Panc1 (cell line): ENCODE data around the gene SPEG. TPM values are rescaled to one million over a fixed set of nuclear protein-coding genes. Genes with fewer than 3 reads are reported as not detected.
A peak's percentile ranks its signal among the peaks of the same experiment; 100 is the strongest.

Experiments used
- ATAC-seq: fragments of 200-7000 bp; cut with Tn5 transposase; 2 replicates; pipeline ENCODE4 v1.9.1; 2020; ENCODE audit warnings: mild to moderate bottlenecking, moderate library complexity
- BruUV-seq: library from RNA; stranded (reverse); fragments of 400-500 nt; replicated peaks from 2 replicates; lab custom pipeline; 2021; lab: Mats Ljungman, UMichigan
- CTCF ChIA-PET: fragments of 300-600 bp; sonication (Branson Sonifier 250); formaldehyde crosslinking; loops from one replicate; lab custom pipeline; 2022; ENCODE audit warnings: antibody characterized with exemption; lab: Charles Lee
- POLR2A ChIA-PET: fragments of 300-600 bp; sonication (Branson Sonifier 250); formaldehyde crosslinking; loops from one replicate; lab custom pipeline; 2022; ENCODE audit warnings: antibody characterized with exemption; lab: Charles Lee
- DNase-seq: peaks from one replicate; pipeline ENCODE4 v3.0.0-alpha.2; 2010; ENCODE audit warnings: low read depth, low spot score
- H3K27ac ChIP-seq: 2 replicates; pipeline ENCODE4 v1.5.1; 2011; ENCODE audit warnings: mild to moderate bottlenecking, low read length, inconsistent platforms
- H3K27me3 ChIP-seq: fragments of 200-500 bp; sonication (Bioruptor generic); 2 replicates; pipeline ENCODE4 v1.6.0; 2014; ENCODE audit warnings: low read length, inconsistent platforms; ENCODE audit not compliant: control insufficient read depth, insufficient read depth
- H3K36me3 ChIP-seq: fragments of 200-500 bp; sonication (Bioruptor generic); 2 replicates; pipeline ENCODE4 v1.5.1; 2014; ENCODE audit warnings: inconsistent platforms, mild to moderate bottlenecking, low read length, moderate library complexity; ENCODE audit not compliant: control insufficient read depth, insufficient read depth
- H3K4me1 ChIP-seq: 2 replicates; pipeline ENCODE4 v1.5.1; 2011; ENCODE audit warnings: inconsistent platforms, mild to moderate bottlenecking, low read length, moderate library complexity; ENCODE audit not compliant: control insufficient read depth, insufficient read depth
- H3K4me3 ChIP-seq, 2 experiments: 2 replicates each; pipeline ENCODE4 v1.5.1; 2011 to 2012; ENCODE audit warnings: low read depth in 2 of 2, low read length in 2 of 2, mild to moderate bottlenecking in 2 of 2, inconsistent platforms in 1 of 2, moderate library complexity in 1 of 2
- H3K9me3 ChIP-seq: fragments of 200-500 bp; sonication (Bioruptor generic); 2 replicates; pipeline ENCODE4 v1.5.1; 2014; ENCODE audit warnings: low read depth, mild to moderate bottlenecking, inconsistent platforms, low read length, moderate library complexity; ENCODE audit not compliant: control insufficient read depth, insufficient read depth
- CTCF ChIP-seq: fragments of 450-650 bp; IDR thresholded peaks from 2 replicates; pipeline ENCODE4 v1.5.1; 2017; ENCODE audit warnings: mild to moderate bottlenecking
- POLR2AphosphoS5 ChIP-seq: IDR thresholded peaks from 2 replicates; pipeline ENCODE4 v1.6.1; 2012; ENCODE audit warnings: mild to moderate bottlenecking, low read depth, low read length, moderate library complexity
- REST ChIP-seq, 2 experiments: IDR thresholded peaks; 2 replicates each; pipeline ENCODE4 v1.6.1; 2011 to 2012; ENCODE audit warnings: low read depth in 2 of 2, control low read depth in 1 of 2, low read length in 1 of 2, mild to moderate bottlenecking in 1 of 2, moderate library complexity in 1 of 2; ENCODE audit not compliant: insufficient read depth in 1 of 2
- SIN3A ChIP-seq: IDR thresholded peaks from 2 replicates; pipeline ENCODE4 v1.6.1; 2012; ENCODE audit warnings: low read depth, mild to moderate bottlenecking, low read length, moderate library complexity, borderline replicate concordance; ENCODE audit not compliant: insufficient read depth
- TCF7L2 ChIP-seq: IDR thresholded peaks from 2 replicates; pipeline ENCODE4 v1.6.1; 2011; ENCODE audit warnings: mild to moderate bottlenecking, low read depth, low read length, inconsistent platforms
- in situ Hi-C: cut with HindIII; loops from 2 replicates; pipeline ENCODE4 v1.10.0; 2016; ENCODE audit warnings: low sequenced_read_pairs, low pct_unique_long_range_greater_than_20kb
- intact Hi-C: fragments of 100-400 bp; cut with micrococcal nuclease; formaldehyde crosslinking; loops from one replicate; pipeline ENCODE4 v1.10.0; 2022; ENCODE audit not compliant: unreplicated experiment
- total RNA-seq: library from RNA; stranded (reverse); gene quantifications from one replicate; pipeline ENCODE4 v1.2.1, GENCODE V29; 2021; ENCODE audit not compliant: unreplicated experiment

Gene SPEG
- total RNA-seq, 1 experiment from 2014 or later: 3.4 TPM

GRCh38 chr2:219451661-219452360 lies 17.2 kb downstream of the SPEG start:
- no peak overlapping the region for H3K27ac ChIP-seq
- no peak overlapping the region for H3K4me3 ChIP-seq
- ATAC-seq (no peak), DNase-seq (no peak)
- ChIA-PET POLR2A (no interaction called here), CTCF (no interaction called here)
- peaks cover 7% of the 10 kb centered on the region; the same call in 1 of the 2 replicates for H3K4me1 ChIP-seq
- BruUV-seq: no TSS peak
- H3K36me3 ChIP-seq: no peaks in the 10 kb centered on the region
- TF ChIP-seq CTCF (no peak), REST (IDR thresholded peaks at IDR 0.05; ENCODE audit: insufficient read depth in 1 of 2, low read depth in 2 of 2, low read length in 1 of 2) (no peak), POLR2AphosphoS5 (no peak), TCF7L2 (no peak), SIN3A (no peak)
- H3K9me3 ChIP-seq: no peaks in the 10 kb centered on the region
- H3K27me3 ChIP-seq: no peaks in the 10 kb centered on the region
- in situ Hi-C loops: no loop called here
- intact Hi-C loops: no loop called here

- peak; percentile 67 for ATAC-seq
- BruUV-seq: no TSS peak
- peaks cover 7% of the 10 kb centered on the region; the same call in 1 of the 2 replicates for H3K4me1 ChIP-seq
- H3K27ac ChIP-seq: no peak overlapping the region
- TF ChIP-seq TCF7L2 (no peak), SIN3A (no peak), REST (IDR thresholded peaks at IDR 0.05; ENCODE audit: insufficient read depth in 1 of 2, low read depth in 2 of 2, low read length in 1 of 2) (no peak), CTCF (no peak), POLR2AphosphoS5 (no peak)
- in situ Hi-C loops: no loop called here
- H3K9me3 ChIP-seq: no peaks in the 10 kb centered on the region
- ChIA-PET POLR2A (no interaction called here), CTCF (interaction anchor here (0.5 kb wide), 1 partner anchor 19 kb away, joined by 3 read pairs; no protein-coding TSS in a partner anchor)
- H3K4me3 ChIP-seq: no peak overlapping the region
- no peak for DNase-seq
- intact Hi-C loops: no loop called here
- no peaks in the 10 kb centered on the region for H3K36me3 ChIP-seq
- no peaks in the 10 kb centered on the region for H3K27me3 ChIP-seq
Measured at GRCh38 chr2:219452361-219453317, 18.0 kb downstream of the SPEG start.
